Thymus (tissue), 11 donors: ENCODE measurements around the gene MRPL12. TPM values are rescaled to one million over a fixed set of nuclear protein-coding genes. Genes with fewer than 3 reads are reported as not detected.
"Not testable (repeated sequence)": the region's sequence is repeated elsewhere in the genome, so short reads cannot be mapped to it uniquely, and the experiment has no call there.

ENCODE experiments used
- DNase-seq, 9 donors: peaks; one replicate each; pipeline ENCODE4 v3.0.0-alpha.2; 2013; ENCODE audit warnings: low spot score in 9 of 9, low read depth in 6 of 9, missing footprints in 1 of 9
- H3K27ac ChIP-seq, 2 donors: one replicate each; pipeline ENCODE4 v1.5.1; 2013; ENCODE audit warnings: control low read depth in 1 of 2, low read depth in 1 of 2, low read length in 1 of 2, mild to moderate bottlenecking in 1 of 2, moderate library complexity in 1 of 2
- H3K27me3 ChIP-seq, 2 donors: one replicate each; pipeline ENCODE4 v1.5.1; 2013; ENCODE audit warnings: low read length in 1 of 2; ENCODE audit not compliant: control insufficient read depth in 2 of 2, insufficient read depth in 1 of 2
- H3K36me3 ChIP-seq, 2 donors: one replicate each; pipeline ENCODE4 v1.5.1; 2013; ENCODE audit warnings: low read length in 1 of 2, mild to moderate bottlenecking in 1 of 2, moderate library complexity in 1 of 2; ENCODE audit not compliant: control insufficient read depth in 2 of 2, insufficient read depth in 2 of 2
- H3K4me1 ChIP-seq, 2 donors: one replicate each; pipeline ENCODE4 v1.5.1; 2013; ENCODE audit warnings: low read length in 2 of 2; ENCODE audit not compliant: control insufficient read depth in 2 of 2, insufficient read depth in 2 of 2
- H3K4me3 ChIP-seq, 2 donors: one replicate each; pipeline ENCODE4 v1.5.1; 2013; ENCODE audit warnings: low read length in 2 of 2, control low read depth in 1 of 2, mild to moderate bottlenecking in 1 of 2
- H3K9me3 ChIP-seq, 2 donors: one replicate each; pipeline ENCODE4 v1.5.1; 2013; ENCODE audit warnings: low read length in 1 of 2, mild to moderate bottlenecking in 1 of 2; ENCODE audit not compliant: control insufficient read depth in 2 of 2, insufficient read depth in 1 of 2
- WGBS: extraction: QIAGEN DNeasy Blood & Tissue Kit; methylation state at CpG from one replicate; pipeline ENCODE4 v1.1.7; 2013; 5-methylcytosine and 5-hydroxymethylcytosine counted together
- polyA plus RNA-seq: library from polyadenylated mRNA; stranded (reverse); fragments of 200-250 nt; gene quantifications from one replicate; pipeline ENCODE4 v1.2.3, GENCODE V29; 2013
- total RNA-seq: library from RNA; stranded (reverse); fragments of 120-200 nt; gene quantifications from one replicate; pipeline ENCODE4 v1.2.4, GENCODE V29; 2013
- donor health status: healthy.

MRPL12 gene
- total and polyA plus RNA-seq, 2 donors: 21.6 to 59.7 TPM

GRCh38 chr17:81739593-81739992 lies 36.4 kb downstream of the MRPL12 start:
- H3K36me3 ChIP-seq, H3K4me1 ChIP-seq, H3K9me3 ChIP-seq, H3K4me3 ChIP-seq, H3K27ac ChIP-seq, DNase-seq: not testable (repeated sequence)
- H3K27me3 ChIP-seq: peaks cover 9 to 61% of the 10 kb centered on the region in 2 donors
- WGBS: 95% methylated on average over 8 of the region's 8 CpGs

- Histone ChIP-seq H3K27ac (no peak overlapping the region), H3K36me3 (no peaks in the 10 kb centered on the region), H3K27me3 (peaks cover 9 to 53% of the 10 kb centered on the region in 2 donors), H3K9me3 (peaks cover 0 to 5% of the 10 kb centered on the region in 2 donors), H3K4me1 (peaks cover 0 to 3% of the 10 kb centered on the region in 2 donors), H3K4me3 (no peak overlapping the region)
- 29% methylated on average over 28 of the region's 28 CpGs for WGBS
- DNase-seq: no peak
Measured at GRCh38 chr17:81740395-81740961, 37.3 kb downstream of the MRPL12 start.

DNA sequence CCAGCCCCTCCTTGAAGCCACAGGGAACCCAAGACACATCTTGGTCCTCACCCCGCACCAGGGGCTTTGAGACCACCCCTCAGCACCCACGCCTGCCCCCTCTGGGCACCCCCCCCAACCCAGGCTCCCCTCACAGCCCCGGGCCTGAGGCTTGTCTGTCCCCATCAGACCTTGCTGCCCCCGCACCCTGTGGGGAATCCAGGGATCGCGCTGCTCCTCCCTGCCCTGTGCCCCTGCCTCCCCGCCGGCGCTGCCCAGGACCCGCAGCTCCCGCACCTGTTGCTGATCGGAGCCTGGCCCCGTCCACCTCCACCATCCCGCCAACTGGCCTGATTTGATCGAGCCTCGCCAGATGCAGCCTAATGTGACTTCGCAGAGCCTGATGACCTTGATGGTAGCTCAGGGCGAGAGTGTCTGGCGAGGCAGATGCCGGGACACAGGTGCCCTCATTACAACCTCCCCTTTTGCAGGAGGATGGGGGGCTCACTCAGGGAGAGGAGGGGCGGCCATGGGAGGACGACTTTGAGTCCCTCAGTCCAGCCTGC lies 38.0 kb downstream of the MRPL12 start:
- Histone ChIP-seq H3K9me3 (peaks cover 0 to 5% of the 10 kb centered on the region in 2 donors), H3K27me3 (peaks cover 7 to 46% of the 10 kb centered on the region in 2 donors), H3K4me3 (no peak overlapping the region), H3K4me1 (no peaks in the 10 kb centered on the region), H3K36me3 (no peaks in the 10 kb centered on the region), H3K27ac (no peak overlapping the region)
- 60% methylated on average over 22 of the region's 22 CpGs for WGBS
- DNase-seq: no peak

DNA sequence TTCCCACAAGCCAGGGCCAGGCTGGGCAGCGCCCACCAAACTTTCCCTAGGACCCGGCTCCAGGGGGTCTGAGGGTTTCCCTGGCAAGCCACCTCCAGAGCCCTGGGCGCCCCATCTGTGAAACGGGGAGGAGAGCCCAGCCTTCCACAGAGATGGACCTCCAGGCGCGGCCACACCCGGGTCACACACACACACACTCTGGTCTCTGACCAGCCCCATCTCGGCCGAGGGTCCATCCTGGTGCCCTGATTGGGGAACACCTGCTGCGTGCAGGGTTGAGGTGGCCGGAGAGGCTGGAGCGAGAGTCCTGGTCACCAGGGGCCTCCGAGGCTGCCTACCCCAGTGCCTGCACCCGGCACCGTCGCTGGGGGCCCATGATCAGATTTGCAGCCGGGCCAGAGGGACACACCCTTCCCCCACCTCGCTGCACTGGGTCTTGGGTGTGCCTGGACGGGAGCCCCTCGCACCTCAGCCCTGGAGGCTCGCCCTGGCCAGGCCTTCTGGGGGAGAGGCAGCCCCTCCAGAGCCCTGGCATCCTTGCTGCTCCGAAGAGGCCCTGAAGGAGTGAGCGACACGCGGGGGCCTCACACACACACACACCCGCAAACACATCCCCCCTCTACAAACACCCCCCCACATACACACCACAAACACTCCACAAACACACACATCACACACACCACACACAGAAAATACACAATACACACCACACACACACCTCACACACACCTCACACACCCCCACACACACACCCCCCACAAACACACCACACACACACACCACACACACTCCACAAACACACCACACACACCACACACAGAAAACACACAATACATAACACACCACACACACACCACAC lies 38.7 kb downstream of the MRPL12 start:
- H3K4me1 ChIP-seq: no peaks in the 10 kb centered on the region
- H3K9me3 ChIP-seq: peaks cover 0 to 5% of the 10 kb centered on the region in 2 donors
- no peak overlapping the region for H3K27ac ChIP-seq
- no peaks in the 10 kb centered on the region for H3K36me3 ChIP-seq
- peaks cover 6 to 43% of the 10 kb centered on the region in 2 donors for H3K27me3 ChIP-seq
- WGBS: 82% methylated on average over 26 of the region's 26 CpGs
- H3K4me3 ChIP-seq: no peak overlapping the region
- no peak for DNase-seq

Other genes with a start within 250 kb of the MRPL12 start
- 1,837 TPM for gene ACTG1, start 190.6 kb upstream of the MRPL12 start, total RNA-seq
- 2,739 TPM for gene ACTG1, start 190.6 kb upstream of the MRPL12 start, polyA plus RNA-seq
- 0.47 TPM for gene FSCN2, start 175.0 kb upstream of the MRPL12 start, total RNA-seq
- 0.87 TPM for gene FSCN2, start 175.0 kb upstream of the MRPL12 start, polyA plus RNA-seq
- 8.8 TPM for gene FAAP100, start 151.0 kb upstream of the MRPL12 start, total RNA-seq
- 43.9 TPM for gene FAAP100, start 151.0 kb upstream of the MRPL12 start, polyA plus RNA-seq
- gene NPLOC4, start 66.3 kb upstream of the MRPL12 start, total RNA-seq: 26.1 TPM
- 43.3 TPM for gene NPLOC4, start 66.3 kb upstream of the MRPL12 start, polyA plus RNA-seq
- gene TSPAN10, start 66.2 kb upstream of the MRPL12 start, total RNA-seq: 0.47 TPM
- gene TSPAN10, start 66.2 kb upstream of the MRPL12 start, polyA plus RNA-seq: 1.8 TPM
- 12.2 TPM for gene PDE6G, start 46.8 kb upstream of the MRPL12 start, total RNA-seq
- 18.2 TPM for gene PDE6G, start 46.8 kb upstream of the MRPL12 start, polyA plus RNA-seq
- gene OXLD1, start 36.8 kb upstream of the MRPL12 start, total RNA-seq: 60.9 TPM
- 83.0 TPM for gene OXLD1, start 36.8 kb upstream of the MRPL12 start, polyA plus RNA-seq
- gene CCDC137, start 36.6 kb upstream of the MRPL12 start, total RNA-seq: 14.4 TPM
- 42.5 TPM for gene CCDC137, start 36.6 kb upstream of the MRPL12 start, polyA plus RNA-seq
- gene ARL16, start 19.6 kb upstream of the MRPL12 start, total RNA-seq: 23.0 TPM
- gene ARL16, start 19.6 kb upstream of the MRPL12 start, polyA plus RNA-seq: 129 TPM
- gene HGS, start 19.4 kb upstream of the MRPL12 start, total RNA-seq: 39.0 TPM
- gene HGS, start 19.4 kb upstream of the MRPL12 start, polyA plus RNA-seq: 157 TPM
- gene SLC25A10, start 8.9 kb downstream of the MRPL12 start, total RNA-seq: 8.3 TPM
- gene SLC25A10, start 8.9 kb downstream of the MRPL12 start, polyA plus RNA-seq: 11.9 TPM
- gene GCGR, start 100.8 kb downstream of the MRPL12 start, total RNA-seq: 0.05 TPM
- gene GCGR, start 100.8 kb downstream of the MRPL12 start, polyA plus RNA-seq: 0.80 TPM
- 96.2 TPM for gene MCRIP1, start 129.9 kb downstream of the MRPL12 start, total RNA-seq
- 120 TPM for gene MCRIP1, start 129.9 kb downstream of the MRPL12 start, polyA plus RNA-seq
- 0.28 TPM for gene PPP1R27, start 131.7 kb downstream of the MRPL12 start, total RNA-seq
- 0.94 TPM for gene PPP1R27, start 131.7 kb downstream of the MRPL12 start, polyA plus RNA-seq
- gene P4HB, start 157.2 kb downstream of the MRPL12 start, total RNA-seq: 210 TPM
- 219 TPM for gene P4HB, start 157.2 kb downstream of the MRPL12 start, polyA plus RNA-seq
- gene ARHGDIA, start 168.0 kb downstream of the MRPL12 start, total RNA-seq: 106 TPM
- 189 TPM for gene ARHGDIA, start 168.0 kb downstream of the MRPL12 start, polyA plus RNA-seq
- 168 TPM for gene ALYREF, start 188.2 kb downstream of the MRPL12 start, total RNA-seq
- 42.9 TPM for gene ALYREF, start 188.2 kb downstream of the MRPL12 start, polyA plus RNA-seq
- 108 TPM for gene ANAPC11, start 188.4 kb downstream of the MRPL12 start, total RNA-seq
- gene ANAPC11, start 188.4 kb downstream of the MRPL12 start, polyA plus RNA-seq: 127 TPM
- 1.7 TPM for gene NPB, start 198.9 kb downstream of the MRPL12 start, total RNA-seq
- gene NPB, start 198.9 kb downstream of the MRPL12 start, polyA plus RNA-seq: 3.5 TPM
- 19.4 TPM for gene PCYT2, start 208.0 kb downstream of the MRPL12 start, total RNA-seq
- gene PCYT2, start 208.0 kb downstream of the MRPL12 start, polyA plus RNA-seq: 37.4 TPM
- 16.1 TPM for gene SIRT7, start 214.8 kb downstream of the MRPL12 start, total RNA-seq
- 47.7 TPM for gene SIRT7, start 214.8 kb downstream of the MRPL12 start, polyA plus RNA-seq
- gene MAFG, start 224.4 kb downstream of the MRPL12 start, total RNA-seq: 6.0 TPM
- 7.3 TPM for gene MAFG, start 224.4 kb downstream of the MRPL12 start, polyA plus RNA-seq
- 16.4 TPM for gene PYCR1, start 233.9 kb downstream of the MRPL12 start, total RNA-seq
- gene PYCR1, start 233.9 kb downstream of the MRPL12 start, polyA plus RNA-seq: 2.9 TPM
- gene MYADML2, start 243.9 kb downstream of the MRPL12 start, total RNA-seq: 0.05 TPM
- 0.07 TPM for gene MYADML2, start 243.9 kb downstream of the MRPL12 start, polyA plus RNA-seq